K562 (cell line): ENCODE data around the gene PTPRT.
"Not testable (repeated sequence)": the region's sequence is repeated elsewhere in the genome, so short reads cannot be mapped to it uniquely, and the experiment has no call there.

Source experiments
- CREM ChIP-seq: IDR thresholded peaks from 2 replicates; pipeline ENCODE4 v1.6.1; 2014; ENCODE audit warnings: antibody characterized with exemption, low read depth
- EWSR1 ChIP-seq: fragments of 450-650 bp; IDR thresholded peaks from 2 replicates; pipeline ENCODE4 v1.6.1; 2018; ENCODE audit warnings: borderline replicate concordance, mild to moderate bottlenecking, low read depth, moderate library complexity; ENCODE audit not compliant: partially characterized antibody
- EZH2 ChIP-seq: IDR thresholded peaks from 2 replicates; pipeline ENCODE4 v1.6.1; 2012; ENCODE audit warnings: low read depth, mild to moderate bottlenecking, inconsistent platforms, low read length, borderline replicate concordance
- TBP ChIP-seq: optimal IDR thresholded peaks from 2 replicates; pipeline ENCODE3; 2011; ENCODE audit warnings: low read depth, low read length, improper control_type of control experiment
- ZMIZ1 ChIP-seq, 2 experiments: fragments of 150-350 bp in 1 of 2; IDR thresholded peaks; 2 replicates each; pipeline ENCODE4 v1.6.1; 2012 to 2016; ENCODE audit warnings: low read depth in 2 of 2, low read length in 2 of 2, mild to moderate bottlenecking in 1 of 2, moderate library complexity in 1 of 2
- ZNF224 ChIP-seq: sonication (generic); formaldehyde crosslinking; IDR thresholded peaks from 2 replicates; pipeline ENCODE4 v1.8.0; 2022; ENCODE audit warnings: mild to moderate bottlenecking, missing genetic modification reagents
- ZNF274 ChIP-seq: IDR thresholded peaks from 2 replicates; pipeline ENCODE4 v1.6.1; 2011; ENCODE audit warnings: low read depth, mild to moderate bottlenecking, low read length, moderate library complexity, borderline replicate concordance
- ZNF311 ChIP-seq: fragments of 250-450 bp; sonication (Bioruptor Pico); IDR thresholded peaks from 2 replicates; pipeline ENCODE4 v1.4.0; 2020; ENCODE audit warnings: mild to moderate bottlenecking, moderate library complexity
- ZNF764 ChIP-seq: fragments of 250-450 bp; sonication (Bioruptor Pico); IDR thresholded peaks from 2 replicates; pipeline ENCODE4 v1.4.0; 2020; ENCODE audit warnings: low read depth, mild to moderate bottlenecking, moderate library complexity
- ZNF830 ChIP-seq: fragments of 250-450 bp; sonication (Bioruptor Pico); IDR thresholded peaks from 2 replicates; pipeline ENCODE4 v1.5.0; 2021; ENCODE audit warnings: mild to moderate bottlenecking
- TF ChIP-seq, protein P1 (sequence below), 3 experiments: IDR thresholded peaks in 2 of 3; conservative IDR thresholded peaks in 1 of 3; 2 replicates each; pipeline ENCODE4 v1.5.1; 2011 to 2012; ENCODE audit warnings: low read length in 3 of 3, mild to moderate bottlenecking in 3 of 3, control low read depth in 2 of 3, improper control_type of control experiment in 1 of 3, inconsistent platforms in 1 of 3, low read depth in 1 of 3, mixed read lengths in 1 of 3, moderate library complexity in 1 of 3; ENCODE audit not compliant: insufficient read depth in 2 of 3
- TF ChIP-seq, protein P2 (sequence below): fragments of 250-450 bp; sonication (Bioruptor Pico); IDR thresholded peaks from 2 replicates; pipeline ENCODE4 v1.5.0; 2021; ENCODE audit warnings: mild to moderate bottlenecking, borderline replicate concordance

DNA sequence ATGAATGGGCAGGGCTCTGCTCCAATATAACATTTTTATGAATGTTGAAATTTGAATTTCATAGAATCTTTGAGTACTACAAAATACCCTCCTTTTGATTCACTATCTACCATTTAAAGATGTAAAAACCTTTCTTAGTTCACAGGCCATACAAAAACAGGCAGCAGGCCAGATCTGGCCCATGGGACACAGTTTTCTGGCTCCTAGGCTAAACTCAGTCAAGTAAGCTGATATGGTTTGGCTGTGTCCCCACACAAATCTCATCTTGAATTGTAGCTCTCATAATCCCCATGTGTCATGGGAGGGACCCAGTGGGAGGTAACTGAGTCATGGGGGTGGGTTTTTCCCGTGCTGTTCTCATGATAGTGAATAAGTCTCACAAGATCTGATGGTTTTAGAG lies 25.0 kb downstream of the PTPRT start:
- not testable (repeated sequence) for TF ChIP-seq ZNF764 (CRISPR knock-in tag); ZNF224 (CRISPR knock-in tag); ZNF311 (CRISPR knock-in tag); EZH2; EWSR1; TBP; ZMIZ1 (IDR thresholded peaks at IDR 0.05; ENCODE audit: low read depth in 2 of 2, low read length in 2 of 2); ZNF830 (CRISPR knock-in tag); ZNF274; CREM
- TF ChIP-seq, protein P1, sequence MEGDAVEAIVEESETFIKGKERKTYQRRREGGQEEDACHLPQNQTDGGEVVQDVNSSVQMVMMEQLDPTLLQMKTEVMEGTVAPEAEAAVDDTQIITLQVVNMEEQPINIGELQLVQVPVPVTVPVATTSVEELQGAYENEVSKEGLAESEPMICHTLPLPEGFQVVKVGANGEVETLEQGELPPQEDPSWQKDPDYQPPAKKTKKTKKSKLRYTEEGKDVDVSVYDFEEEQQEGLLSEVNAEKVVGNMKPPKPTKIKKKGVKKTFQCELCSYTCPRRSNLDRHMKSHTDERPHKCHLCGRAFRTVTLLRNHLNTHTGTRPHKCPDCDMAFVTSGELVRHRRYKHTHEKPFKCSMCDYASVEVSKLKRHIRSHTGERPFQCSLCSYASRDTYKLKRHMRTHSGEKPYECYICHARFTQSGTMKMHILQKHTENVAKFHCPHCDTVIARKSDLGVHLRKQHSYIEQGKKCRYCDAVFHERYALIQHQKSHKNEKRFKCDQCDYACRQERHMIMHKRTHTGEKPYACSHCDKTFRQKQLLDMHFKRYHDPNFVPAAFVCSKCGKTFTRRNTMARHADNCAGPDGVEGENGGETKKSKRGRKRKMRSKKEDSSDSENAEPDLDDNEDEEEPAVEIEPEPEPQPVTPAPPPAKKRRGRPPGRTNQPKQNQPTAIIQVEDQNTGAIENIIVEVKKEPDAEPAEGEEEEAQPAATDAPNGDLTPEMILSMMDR (IDR thresholded peaks at IDR 0.05 in 2 of 3, conservative IDR thresholded peaks at IDR 0.05 in 1 of 3; ENCODE audit: insufficient read depth in 2 of 3, low read depth in 1 of 3, low read length in 3 of 3) = not testable (repeated sequence)
- TF ChIP-seq, protein P2, sequence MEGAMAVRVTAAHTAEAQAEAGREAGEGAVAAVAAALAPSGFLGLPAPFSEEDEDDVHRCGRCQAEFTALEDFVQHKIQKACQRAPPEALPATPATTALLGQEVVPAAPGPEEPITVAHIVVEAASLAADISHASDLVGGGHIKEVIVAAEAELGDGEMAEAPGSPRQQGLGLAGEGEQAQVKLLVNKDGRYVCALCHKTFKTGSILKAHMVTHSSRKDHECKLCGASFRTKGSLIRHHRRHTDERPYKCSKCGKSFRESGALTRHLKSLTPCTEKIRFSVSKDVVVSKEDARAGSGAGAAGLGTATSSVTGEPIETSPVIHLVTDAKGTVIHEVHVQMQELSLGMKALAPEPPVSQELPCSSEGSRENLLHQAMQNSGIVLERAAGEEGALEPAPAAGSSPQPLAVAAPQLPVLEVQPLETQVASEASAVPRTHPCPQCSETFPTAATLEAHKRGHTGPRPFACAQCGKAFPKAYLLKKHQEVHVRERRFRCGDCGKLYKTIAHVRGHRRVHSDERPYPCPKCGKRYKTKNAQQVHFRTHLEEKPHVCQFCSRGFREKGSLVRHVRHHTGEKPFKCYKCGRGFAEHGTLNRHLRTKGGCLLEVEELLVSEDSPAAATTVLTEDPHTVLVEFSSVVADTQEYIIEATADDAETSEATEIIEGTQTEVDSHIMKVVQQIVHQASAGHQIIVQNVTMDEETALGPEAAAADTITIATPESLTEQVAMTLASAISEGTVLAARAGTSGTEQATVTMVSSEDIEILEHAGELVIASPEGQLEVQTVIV (CRISPR knock-in tag) = not testable (repeated sequence)
